ENCODE data around the gene ARHGAP12.

The ARHGAP12 gene

DNA sequence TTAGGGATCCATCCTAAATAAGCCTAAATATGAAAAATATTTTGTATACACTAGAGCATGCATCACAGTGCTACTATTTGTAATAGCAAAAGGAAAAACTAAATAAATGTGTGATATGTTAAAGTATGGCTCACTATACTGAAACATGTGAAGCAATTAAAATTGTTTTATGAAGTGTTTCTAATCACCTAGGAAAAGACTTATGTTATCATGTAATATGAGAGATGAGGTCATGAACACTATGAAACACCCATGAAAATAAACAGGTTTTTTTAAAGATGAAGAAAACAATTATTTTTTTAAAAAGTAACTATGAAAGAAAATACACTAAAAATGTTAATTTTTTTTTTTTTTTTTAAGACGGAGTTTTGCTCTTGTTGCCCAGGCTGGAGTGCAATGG lies 16.8 kb upstream of the ARHGAP12 start:
- DNase-seq (ENCODE audit: insufficient read length, low spot score) = no peak
- TF ChIP-seq, protein P1, sequence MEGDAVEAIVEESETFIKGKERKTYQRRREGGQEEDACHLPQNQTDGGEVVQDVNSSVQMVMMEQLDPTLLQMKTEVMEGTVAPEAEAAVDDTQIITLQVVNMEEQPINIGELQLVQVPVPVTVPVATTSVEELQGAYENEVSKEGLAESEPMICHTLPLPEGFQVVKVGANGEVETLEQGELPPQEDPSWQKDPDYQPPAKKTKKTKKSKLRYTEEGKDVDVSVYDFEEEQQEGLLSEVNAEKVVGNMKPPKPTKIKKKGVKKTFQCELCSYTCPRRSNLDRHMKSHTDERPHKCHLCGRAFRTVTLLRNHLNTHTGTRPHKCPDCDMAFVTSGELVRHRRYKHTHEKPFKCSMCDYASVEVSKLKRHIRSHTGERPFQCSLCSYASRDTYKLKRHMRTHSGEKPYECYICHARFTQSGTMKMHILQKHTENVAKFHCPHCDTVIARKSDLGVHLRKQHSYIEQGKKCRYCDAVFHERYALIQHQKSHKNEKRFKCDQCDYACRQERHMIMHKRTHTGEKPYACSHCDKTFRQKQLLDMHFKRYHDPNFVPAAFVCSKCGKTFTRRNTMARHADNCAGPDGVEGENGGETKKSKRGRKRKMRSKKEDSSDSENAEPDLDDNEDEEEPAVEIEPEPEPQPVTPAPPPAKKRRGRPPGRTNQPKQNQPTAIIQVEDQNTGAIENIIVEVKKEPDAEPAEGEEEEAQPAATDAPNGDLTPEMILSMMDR (IDR thresholded peaks at IDR 0.05; ENCODE audit: insufficient read depth, missing control alignments) = no peak
- FAIRE-seq = no peak

- DNase-seq (ENCODE audit: insufficient read length, low spot score) (no peak), FAIRE-seq (no peak)
- TF ChIP-seq, protein P1 (IDR thresholded peaks at IDR 0.05; ENCODE audit: insufficient read depth, missing control alignments) = no peak
These were observed 15.4 kb upstream of the ARHGAP12 start for GRCh38 chr10:31944071-31944433.

GRCh38 chr10:31942892-31943291 lies 14.3 kb upstream of the ARHGAP12 start:
- no peak for FAIRE-seq
- no peak for DNase-seq (ENCODE audit: insufficient read length, low spot score)
- TF ChIP-seq, protein P1 (IDR thresholded peaks at IDR 0.05; ENCODE audit: insufficient read depth, missing control alignments) = no peak

DNA sequence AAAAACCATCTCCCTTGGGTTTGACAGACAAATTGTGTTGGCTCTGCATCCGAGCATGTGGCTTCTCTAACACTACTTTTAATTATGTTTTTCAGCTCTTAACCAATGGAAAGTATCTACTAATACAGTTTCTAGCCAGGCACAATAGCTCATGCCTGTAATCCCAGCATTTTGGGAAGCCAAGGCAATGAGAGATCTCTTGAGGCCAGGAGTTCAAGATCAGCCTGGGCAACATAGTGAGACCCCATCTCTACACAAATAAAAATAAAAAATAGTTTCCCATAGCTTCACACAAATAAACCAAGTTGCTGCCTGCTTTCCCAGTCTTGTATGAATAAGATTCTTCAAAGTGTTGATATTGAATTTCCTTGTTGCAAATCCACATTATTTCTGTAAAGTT lies 13.8 kb upstream of the ARHGAP12 start:
- FAIRE-seq (no peak), DNase-seq (ENCODE audit: insufficient read length, low spot score) (no peak)
- TF ChIP-seq, protein P1 (IDR thresholded peaks at IDR 0.05; ENCODE audit: insufficient read depth, missing control alignments) = no peak

GRCh38 chr10:31940839-31941653 lies 12.4 kb upstream of the ARHGAP12 start:
- TF ChIP-seq, protein P1 (IDR thresholded peaks at IDR 0.05; ENCODE audit: insufficient read depth, missing control alignments) = no peak
- DNase-seq (ENCODE audit: insufficient read length, low spot score) (no peak), FAIRE-seq (no peak)

DNA sequence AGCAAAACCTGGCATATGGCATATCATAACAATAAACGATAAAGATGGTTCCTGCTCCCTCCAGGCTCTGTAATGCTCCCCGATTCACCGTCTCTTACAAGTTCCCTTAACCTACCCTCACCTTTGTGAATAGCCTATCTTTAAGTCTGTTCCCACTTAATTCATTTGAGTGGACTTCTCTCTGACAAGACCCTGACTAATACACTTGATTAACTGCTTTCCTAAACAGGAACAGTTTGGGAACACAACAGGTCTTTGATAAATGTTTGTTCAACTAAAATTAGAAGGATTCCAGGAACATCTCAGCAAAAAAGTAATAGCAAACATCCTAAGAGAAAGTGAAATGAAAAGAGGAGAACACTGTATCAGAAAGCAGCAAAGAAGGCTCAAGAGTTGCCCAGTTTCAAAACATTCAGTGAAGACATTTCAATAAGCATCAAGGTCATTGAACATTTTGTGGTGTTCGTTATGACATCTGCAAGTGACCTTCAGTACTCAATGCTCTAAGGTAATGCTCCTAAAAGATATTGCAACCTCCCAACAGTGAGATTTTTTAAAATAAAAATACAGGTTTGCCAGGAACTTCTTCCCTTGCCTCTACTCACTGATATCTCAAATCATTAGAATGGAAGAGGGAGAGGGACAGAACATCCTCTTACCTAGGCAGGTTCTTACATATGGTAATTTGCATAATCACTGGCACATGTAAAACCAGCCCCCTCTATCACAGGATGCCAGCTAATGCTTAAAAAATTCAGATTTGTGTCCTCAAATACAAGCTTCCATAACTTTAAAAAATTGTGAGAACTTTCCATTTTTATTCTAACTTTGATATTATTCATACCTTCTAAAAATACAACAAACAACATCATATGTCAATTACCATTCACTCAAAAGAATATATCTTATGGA lies 11.4 kb upstream of the ARHGAP12 start:
- DNase-seq (ENCODE audit: insufficient read length, low spot score) = no peak
- FAIRE-seq = no peak
- TF ChIP-seq, protein P1 (IDR thresholded peaks at IDR 0.05; ENCODE audit: insufficient read depth, missing control alignments) = no peak

Data from D721Med (cell line).